GM23248 (cell line): Measurements from ENCODE around the gene NAALAD2. TPM values are rescaled to one million over a fixed set of nuclear protein-coding genes. Genes with fewer than 3 reads are reported as not detected.
A peak's percentile ranks its signal among the peaks of the same experiment; 100 is the strongest.

Experiments used
- DNase-seq: peaks from one replicate; pipeline ENCODE4 v3.0.0-alpha.2; 2015
- H2AFZ ChIP-seq: fragments of 200-600 bp; sonication (generic); 2 replicates; pipeline ENCODE4 v1.6.1; 2016; ENCODE audit warnings: antibody characterized with exemption
- H3F3A ChIP-seq: fragments of 200-600 bp; sonication (generic); 2 replicates; pipeline ENCODE4 v1.6.1; 2016; ENCODE audit warnings: mild to moderate bottlenecking, antibody characterized with exemption, mixed run types; ENCODE audit not compliant: insufficient read depth
- H3K27ac ChIP-seq: fragments of 200-600 bp; sonication (generic); 2 replicates; pipeline ENCODE4 v1.5.1; 2016; ENCODE audit warnings: mild to moderate bottlenecking
- H3K27me3 ChIP-seq: fragments of 200-600 bp; sonication (generic); replicated peaks from 2 replicates; pipeline ENCODE4 v1.6.1; 2016; ENCODE audit warnings: mild to moderate bottlenecking; ENCODE audit not compliant: insufficient read depth
- H3K36me3 ChIP-seq: fragments of 200-600 bp; sonication (generic); 2 replicates; pipeline ENCODE4 v1.6.1; 2016; ENCODE audit warnings: low read depth, mild to moderate bottlenecking
- H3K4me1 ChIP-seq: fragments of 200-600 bp; sonication (generic); 2 replicates; pipeline ENCODE4 v1.6.1; 2016; ENCODE audit warnings: mild to moderate bottlenecking; ENCODE audit not compliant: insufficient read depth
- H3K4me2 ChIP-seq: fragments of 200-600 bp; sonication (generic); one replicate; pipeline ENCODE4 v1.6.1; 2016; ENCODE audit warnings: mild to moderate bottlenecking; ENCODE audit not compliant: unreplicated experiment
- H3K4me3 ChIP-seq: fragments of 200-600 bp; sonication (generic); 2 replicates; pipeline ENCODE4 v1.5.1; 2016; ENCODE audit warnings: mild to moderate bottlenecking
- H3K79me2 ChIP-seq: fragments of 200-600 bp; sonication (generic); 2 replicates; pipeline ENCODE4 v1.6.1; 2016; ENCODE audit warnings: mild to moderate bottlenecking; ENCODE audit not compliant: insufficient read depth
- H3K9ac ChIP-seq: fragments of 200-600 bp; sonication (generic); 2 replicates; pipeline ENCODE4 v1.6.1; 2016; ENCODE audit warnings: mild to moderate bottlenecking
- H3K9me2 ChIP-seq: fragments of 200-600 bp; sonication (generic); 2 replicates; pipeline ENCODE4 v1.6.1; 2016; ENCODE audit warnings: mixed run types, mild to moderate bottlenecking, moderate library complexity; ENCODE audit not compliant: insufficient read depth
- H3K9me3 ChIP-seq: fragments of 200-600 bp; sonication (generic); one replicate; pipeline ENCODE4 v1.6.1; 2017; ENCODE audit warnings: low read depth
- H4K20me1 ChIP-seq: fragments of 200-600 bp; sonication (generic); 2 replicates; pipeline ENCODE4 v1.6.0; 2016; ENCODE audit not compliant: insufficient read depth
- EZH2 ChIP-seq: fragments of 200-600 bp; sonication (generic); IDR thresholded peaks from 2 replicates; pipeline ENCODE4 v1.6.1; 2018; ENCODE audit warnings: antibody characterized with exemption, mild to moderate bottlenecking; ENCODE audit not compliant: insufficient read depth, poor library complexity, severe bottlenecking
- EZH2phosphoT487 ChIP-seq: fragments of 200-600 bp; sonication (generic); IDR thresholded peaks from 2 replicates; pipeline ENCODE4 v1.6.1; 2018; ENCODE audit warnings: antibody characterized with exemption, moderate library complexity, mild to moderate bottlenecking, low read depth; ENCODE audit not compliant: insufficient read depth
- WGBS, 2 experiments: methylation state at CpG; one replicate each; pipeline ENCODE4 v1.1.6; 2015 to 2017; ENCODE audit warnings: low lambda C conversion rate in 2 of 2, low coverage in 1 of 2; ENCODE audit errors: missing lambda C conversion rate in 2 of 2; 5-methylcytosine and 5-hydroxymethylcytosine counted together
- in situ Hi-C: fragments of 300-500 bp; cut with MboI; formaldehyde crosslinking; loops from 2 replicates; pipeline ENCODE4 v1.15.0; 2020
- polyA plus RNA-seq: library from polyadenylated mRNA; unstranded; fragments of >200 nt; fragmentation: Nextera tagmentation; extraction: Ambion mirVana; gene quantifications from 2 replicates; pipeline ENCODE4 v1.2.1, GENCODE V29; 2016
- total RNA-seq: library from RNA; depleted of rRNA; stranded (reverse); fragments of >200 nt; shearing (Covaris generic); gene quantifications from 2 replicates; pipeline ENCODE4 v1.2.3, GENCODE V29; 2014

NAALAD2 gene
- total and polyA plus RNA-seq, 2 experiments from 2014 or later: 0.23 to 0.76 TPM

DNA sequence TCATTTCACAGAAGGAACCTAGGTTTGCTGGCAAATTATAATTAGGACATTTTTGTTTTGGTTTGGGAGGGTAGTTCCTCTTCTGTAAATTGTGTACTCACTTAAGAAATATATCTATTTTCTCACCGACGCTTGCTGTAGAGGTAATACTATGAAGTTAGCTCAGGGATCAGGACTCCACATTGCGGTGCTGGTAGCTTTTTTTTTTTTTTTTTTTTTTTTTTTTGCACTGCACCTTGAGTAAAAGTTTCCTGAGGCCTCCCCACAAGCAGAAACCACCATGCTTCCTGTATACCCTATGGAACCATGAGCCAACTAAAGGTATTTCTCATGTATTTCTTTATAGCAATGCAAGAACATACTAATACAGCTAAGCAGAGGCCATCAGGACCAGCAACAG, 34.0 kb upstream of the NAALAD2 start:
- Histone ChIP-seq H3K4me1 (no peaks in the 10 kb centered on the region), H3K9me2 (no peaks in the 10 kb centered on the region), H3K9ac (no peak overlapping the region), H3K27me3 (no peaks in the 10 kb centered on the region), H3K79me2 (no peaks in the 10 kb centered on the region), H3K27ac (no peak overlapping the region), H3F3A (no peaks in the 10 kb centered on the region), H2AFZ (no peak overlapping the region), H4K20me1 (no peaks in the 10 kb centered on the region), H3K9me3 (no peaks in the 10 kb centered on the region), H3K4me2 (no peak overlapping the region), H3K36me3 (no peaks in the 10 kb centered on the region), H3K4me3 (no peak overlapping the region)
- no peak for DNase-seq
- TF ChIP-seq EZH2 (no peak), EZH2phosphoT487 (no peak)
- in situ Hi-C loops: loop anchor here (25.0 kb wide), 1 partner anchor 988 kb away; no protein-coding TSS in a partner anchor
- WGBS, 2 experiments: 47 to 55% methylated on average over 3 of the region's 3 CpGs

GRCh38 chr11:90113541-90113940, 20.9 kb upstream of the NAALAD2 start:
- Histone ChIP-seq H3K27me3 (0 out of 2 replicates have a peak, but pooled peaks cover 4% of the 10 kb centered on the region), H3K27ac (no peak overlapping the region), H3K4me3 (no peak overlapping the region), H3K9me2 (no peaks in the 10 kb centered on the region), H3K36me3 (no peaks in the 10 kb centered on the region), H3K4me2 (no peak overlapping the region), H3K9me3 (no peaks in the 10 kb centered on the region), H3K79me2 (no peaks in the 10 kb centered on the region), H2AFZ (no peak overlapping the region), H3K9ac (no peak overlapping the region), H4K20me1 (no peaks in the 10 kb centered on the region), H3F3A (no peaks in the 10 kb centered on the region), H3K4me1 (no peaks in the 10 kb centered on the region)
- peak; percentile 16 for DNase-seq
- in situ Hi-C loops: loop anchor here (25.0 kb wide), 1 partner anchor 1001 kb away; no protein-coding TSS in a partner anchor
- 0% methylated on average over 2 of the region's 2 CpGs for WGBS, 2 experiments
- no peak for TF ChIP-seq EZH2phosphoT487
- no peak for TF ChIP-seq EZH2

DNA sequence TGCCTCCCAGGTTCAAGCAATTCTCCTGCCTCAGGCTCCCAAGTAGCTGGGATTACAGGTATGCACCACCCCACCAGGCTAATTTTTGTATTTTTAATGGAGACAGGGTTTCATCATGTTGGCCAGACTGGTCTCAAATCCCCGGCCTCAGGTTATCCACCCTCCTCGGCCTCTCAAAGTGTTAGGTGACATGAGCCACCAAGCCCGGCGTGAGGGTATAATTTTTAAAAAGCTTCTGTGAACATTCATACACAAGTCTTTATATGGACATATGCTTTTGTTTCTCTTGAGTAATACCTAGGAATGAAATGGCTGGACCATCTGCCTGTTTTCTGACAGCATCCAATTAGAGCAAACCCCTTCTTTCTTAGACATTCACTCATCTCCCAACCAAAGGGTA, 14.3 kb upstream of the NAALAD2 start:
- no peaks in the 10 kb centered on the region for H3K9me2 ChIP-seq
- H3K79me2 ChIP-seq: no peaks in the 10 kb centered on the region
- no peaks in the 10 kb centered on the region for H3F3A ChIP-seq
- H3K27ac ChIP-seq: no peak overlapping the region
- no peaks in the 10 kb centered on the region for H4K20me1 ChIP-seq
- in situ Hi-C loops: loop anchor here (25.0 kb wide), 1 partner anchor 1008 kb away; no protein-coding TSS in a partner anchor
- H3K36me3 ChIP-seq: no peaks in the 10 kb centered on the region
- no peaks in the 10 kb centered on the region for H3K4me1 ChIP-seq
- TF ChIP-seq EZH2phosphoT487: no peak
- TF ChIP-seq EZH2: no peak
- H3K27me3 ChIP-seq: no peaks in the 10 kb centered on the region
- H3K9ac ChIP-seq: no peak overlapping the region
- DNase-seq: no peak
- H2AFZ ChIP-seq: no peak overlapping the region
- H3K4me3 ChIP-seq: no peak overlapping the region
- no peak overlapping the region for H3K4me2 ChIP-seq
- no peaks in the 10 kb centered on the region for H3K9me3 ChIP-seq
- WGBS, 2 experiments: 69 to 82% methylated on average over 4 of the region's 4 CpGs

DNA sequence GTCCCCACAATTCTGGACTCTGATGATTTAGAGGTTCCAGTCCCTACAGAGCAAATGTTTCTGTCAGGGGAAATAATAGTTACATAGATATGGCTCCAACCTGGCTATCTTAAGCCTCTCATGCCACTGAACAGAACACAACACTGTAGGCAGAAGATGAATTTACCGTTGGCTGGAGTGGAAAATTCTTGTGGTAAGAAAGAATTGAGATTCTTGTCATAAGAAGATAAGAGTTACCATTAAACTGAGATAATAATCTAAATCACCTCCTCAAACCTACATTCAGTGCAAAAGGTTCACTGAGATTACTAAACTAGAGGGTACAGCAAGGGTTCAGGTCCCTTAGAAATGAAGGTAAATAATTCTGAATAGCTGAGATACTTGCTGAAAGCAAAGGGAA, 10.1 kb upstream of the NAALAD2 start:
- H3K79me2 ChIP-seq: no peaks in the 10 kb centered on the region
- no peaks in the 10 kb centered on the region for H3K9me2 ChIP-seq
- H3K9me3 ChIP-seq: no peaks in the 10 kb centered on the region
- H3K4me2 ChIP-seq: no peak overlapping the region
- in situ Hi-C loops: loop anchor here (25.0 kb wide), 1 partner anchor 1012 kb away; no protein-coding TSS in a partner anchor
- WGBS, 2 experiments: 5 to 21% methylated on average over 1 of the region's 1 CpG
- H3K9ac ChIP-seq: no peak overlapping the region
- H3K4me1 ChIP-seq: no peaks in the 10 kb centered on the region
- no peak overlapping the region for H3K4me3 ChIP-seq
- no peaks in the 10 kb centered on the region for H4K20me1 ChIP-seq
- H3K27ac ChIP-seq: no peak overlapping the region
- H2AFZ ChIP-seq: no peak overlapping the region
- no peaks in the 10 kb centered on the region for H3K36me3 ChIP-seq
- no peaks in the 10 kb centered on the region for H3K27me3 ChIP-seq
- TF ChIP-seq EZH2 (no peak), EZH2phosphoT487 (no peak)
- DNase-seq: no peak
- no peaks in the 10 kb centered on the region for H3F3A ChIP-seq
